ENCODE data around the gene ZNF319.

Gene ZNF319

DNA sequence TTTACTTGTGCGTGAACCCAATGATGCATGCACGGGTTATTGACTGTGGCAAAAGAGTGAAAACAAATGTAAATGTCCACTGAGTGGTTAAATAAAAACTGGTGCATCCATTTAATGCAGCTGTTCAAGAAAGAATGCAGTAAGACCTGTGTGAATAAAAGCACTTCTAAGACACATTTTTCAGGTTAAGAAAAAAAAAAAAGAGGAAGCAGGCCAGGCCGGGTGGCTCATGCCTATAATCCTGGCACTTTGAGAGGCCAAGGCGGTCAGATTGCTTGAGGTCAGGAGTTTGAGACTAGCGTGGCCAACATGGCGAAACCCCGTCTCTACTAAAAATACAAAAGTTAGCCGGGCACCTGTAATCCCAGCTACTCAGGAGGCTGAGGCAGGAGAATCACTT, 41.4 kb downstream of the ZNF319 start:
- H3K36me3 ChIP-seq (ENCODE audit: insufficient read depth, low read length), result no peaks in the 10 kb centered on the region
- no peaks in the 10 kb centered on the region for H3K9me3 ChIP-seq (ENCODE audit: control insufficient read depth, insufficient read depth, low read length)
- no peaks in the 10 kb centered on the region; the same call in 1 of the 2 replicates for H3K4me1 ChIP-seq (ENCODE audit: insufficient read depth, low read length)
- no peak overlapping the region for H3K9ac ChIP-seq (ENCODE audit: low read depth, low read length)

DNA sequence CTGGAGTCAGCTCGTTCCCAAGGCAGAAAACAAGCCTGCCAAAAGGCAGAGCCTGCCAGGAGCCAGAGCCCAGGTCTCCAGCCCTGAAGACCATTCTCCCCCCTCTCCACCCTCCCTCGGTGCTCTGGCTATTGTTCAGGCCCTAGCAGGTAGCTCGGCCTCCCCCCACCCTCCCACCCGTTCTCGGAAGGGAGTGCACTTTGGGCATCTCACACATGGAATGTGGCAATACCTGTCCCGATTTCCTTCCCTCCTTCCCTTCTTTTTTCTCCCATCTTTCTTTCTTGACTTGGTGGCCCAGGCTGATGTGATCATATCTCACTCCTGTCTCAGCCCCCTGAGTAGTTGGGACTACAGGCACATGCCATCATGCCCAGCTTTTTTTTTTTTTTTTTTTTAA, 41.9 kb downstream of the ZNF319 start:
- H3K9ac ChIP-seq (ENCODE audit: low read depth, low read length), result no peak overlapping the region
- H3K36me3 ChIP-seq (ENCODE audit: insufficient read depth, low read length), result no peaks in the 10 kb centered on the region
- H3K9me3 ChIP-seq (ENCODE audit: control insufficient read depth, insufficient read depth, low read length), result no peaks in the 10 kb centered on the region

DNA sequence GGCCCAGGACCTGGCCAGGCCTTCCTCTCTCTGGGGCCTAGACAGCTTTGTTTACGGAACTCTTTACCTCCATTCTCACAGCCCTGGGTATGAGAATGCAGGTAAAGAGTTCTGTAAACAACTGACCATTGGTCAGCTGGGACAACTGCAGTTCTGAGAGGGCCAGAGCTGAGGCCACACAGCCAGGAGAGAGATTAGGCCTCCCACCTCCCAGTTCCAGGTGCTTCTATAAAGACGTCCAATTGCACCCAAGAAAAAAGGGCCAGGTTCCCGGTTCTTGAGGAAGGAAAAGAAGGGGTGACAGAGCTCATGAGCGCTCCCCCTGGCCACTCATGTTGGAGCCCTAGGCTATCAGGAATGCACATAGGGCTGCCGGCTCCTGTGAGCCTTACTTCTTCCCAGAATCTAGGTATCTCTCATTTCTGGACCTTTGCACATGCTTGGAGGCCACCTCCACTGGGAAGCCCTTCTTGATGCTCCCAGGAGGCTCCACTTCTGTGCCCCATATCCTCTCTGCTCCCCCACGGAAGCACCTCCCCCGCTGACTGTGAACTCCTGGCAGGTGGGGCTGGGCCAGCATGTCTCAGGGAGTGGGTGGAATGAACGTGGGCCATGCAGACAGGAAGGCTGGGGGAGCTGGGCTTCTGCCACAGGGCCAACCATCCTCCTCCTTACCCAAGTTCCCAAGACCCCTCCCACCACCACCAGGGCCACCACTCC, 42.6 kb downstream of the ZNF319 start:
- Histone ChIP-seq H3K36me3 (ENCODE audit: insufficient read depth, low read length) (no peaks in the 10 kb centered on the region), H3K4me1 (ENCODE audit: insufficient read depth, low read length) (no peaks in the 10 kb centered on the region; the same call in 1 of the 2 replicates), H3K9me3 (ENCODE audit: control insufficient read depth, insufficient read depth, low read length) (no peaks in the 10 kb centered on the region), H3K9ac (ENCODE audit: low read depth, low read length) (no peak overlapping the region)

More for the DNA sequence above, 41.9 kb downstream of the ZNF319 start:
- no peaks in the 10 kb centered on the region; the same call in 1 of the 2 replicates for H3K4me1 ChIP-seq (ENCODE audit: insufficient read depth, low read length)

DNA sequence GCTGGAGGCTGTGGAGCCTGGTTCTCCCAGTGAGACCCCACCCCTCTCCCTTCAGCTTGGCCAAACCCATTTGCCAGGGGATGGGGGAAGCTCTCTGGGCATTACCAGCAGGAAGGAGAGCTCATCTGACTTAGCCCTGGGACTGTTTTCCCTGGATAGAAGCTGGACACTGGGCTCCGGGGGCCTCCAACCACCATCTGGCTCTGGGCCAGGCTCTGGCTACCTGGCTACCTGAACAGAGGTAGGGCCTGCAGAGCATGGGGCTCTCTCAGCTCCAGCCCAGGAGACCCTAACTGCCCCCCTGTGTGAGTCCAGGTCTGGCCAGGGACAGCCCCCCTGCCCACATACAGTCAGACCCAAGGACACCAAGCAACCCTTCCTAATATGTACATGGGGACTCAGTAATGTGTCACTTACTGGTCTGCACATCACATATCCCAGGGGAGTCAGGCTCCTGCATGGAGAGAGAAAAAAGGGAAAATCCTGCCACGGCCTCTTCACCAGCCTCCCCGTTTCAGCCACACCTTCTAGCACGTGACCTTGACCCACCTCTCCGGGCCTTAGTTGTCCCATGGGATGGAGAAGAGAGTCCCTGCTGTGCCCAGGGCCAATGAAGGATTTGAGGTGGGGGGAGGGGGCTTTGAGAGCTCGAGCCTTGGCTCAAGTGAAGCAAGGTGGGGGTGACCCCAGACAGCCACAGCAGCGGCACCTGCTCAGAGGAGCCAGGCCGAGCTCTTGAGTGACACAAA, 43.4 kb downstream of the ZNF319 start:
- H3K36me3 ChIP-seq (ENCODE audit: insufficient read depth, low read length), result no peaks in the 10 kb centered on the region
- no peaks in the 10 kb centered on the region for H3K9me3 ChIP-seq (ENCODE audit: control insufficient read depth, insufficient read depth, low read length)
- H3K9ac ChIP-seq (ENCODE audit: low read depth, low read length), result no peak overlapping the region
- H3K4me1 ChIP-seq (ENCODE audit: insufficient read depth, low read length), result no peaks in the 10 kb centered on the region; the same call in 1 of the 2 replicates

DNA sequence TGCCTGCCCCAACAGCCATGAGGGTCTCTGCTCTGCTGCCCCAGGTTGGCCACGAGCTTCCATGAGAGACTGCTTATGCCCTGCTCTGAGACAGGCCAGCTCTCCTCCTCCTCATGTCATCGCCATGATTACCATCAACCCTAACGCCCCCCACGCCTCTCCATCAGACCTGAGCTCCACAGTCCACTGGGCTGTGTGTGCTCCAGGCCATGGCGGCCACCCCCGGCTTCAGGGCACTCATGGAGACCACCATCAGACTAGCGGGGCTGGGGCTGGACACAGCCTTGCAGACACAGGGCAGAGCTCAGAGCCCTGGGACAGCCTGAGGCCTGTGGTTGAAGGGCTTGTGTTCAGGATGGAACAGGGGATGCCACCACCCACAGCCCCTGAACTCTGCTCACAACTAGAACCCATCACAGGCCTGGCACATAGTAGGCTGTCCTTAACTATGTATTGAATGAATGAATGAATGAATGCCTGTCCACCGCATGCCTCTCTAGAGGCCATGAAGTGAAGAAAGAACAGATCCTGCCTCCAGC, 44.1 kb downstream of the ZNF319 start:
- Histone ChIP-seq H3K36me3 (ENCODE audit: insufficient read depth, low read length) (no peaks in the 10 kb centered on the region), H3K9me3 (ENCODE audit: control insufficient read depth, insufficient read depth, low read length) (no peaks in the 10 kb centered on the region), H3K4me1 (ENCODE audit: insufficient read depth, low read length) (no peaks in the 10 kb centered on the region; the same call in 1 of the 2 replicates), H3K9ac (ENCODE audit: low read depth, low read length) (no peak overlapping the region)

DNA sequence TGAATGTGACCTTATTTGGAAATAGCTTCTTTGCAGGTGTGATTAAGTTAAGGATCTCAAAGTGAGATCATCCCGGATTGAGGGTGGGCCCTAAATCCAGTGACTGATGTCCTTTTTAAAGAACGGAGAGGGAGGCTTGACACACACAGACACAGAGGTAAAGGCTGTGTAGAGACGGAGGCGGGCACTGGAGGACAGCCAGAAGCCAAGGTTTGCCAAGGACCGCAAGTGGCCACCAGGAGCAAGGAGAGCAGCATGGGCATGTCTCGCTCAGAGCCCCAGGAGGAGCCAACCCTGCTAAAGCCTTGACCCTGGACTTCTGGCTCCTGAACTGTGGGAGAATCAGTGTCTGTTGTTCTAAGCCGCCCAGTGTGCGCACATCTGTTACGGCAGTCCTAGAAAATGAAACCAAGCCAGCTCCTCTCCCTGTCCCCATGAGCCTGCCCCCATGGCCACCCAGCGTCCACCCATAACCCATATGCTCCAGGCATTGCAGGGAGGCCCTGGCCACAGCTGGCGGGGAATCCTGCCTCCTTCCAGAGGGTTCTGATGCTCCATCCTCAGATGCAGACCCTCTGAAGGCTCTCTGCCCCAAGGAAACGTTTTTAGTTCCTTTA, 44.8 kb downstream of the ZNF319 start:
- H3K4me1 ChIP-seq (ENCODE audit: insufficient read depth, low read length), result no peaks in the 10 kb centered on the region; the same call in 1 of the 2 replicates
- H3K36me3 ChIP-seq (ENCODE audit: insufficient read depth, low read length), result no peaks in the 10 kb centered on the region
- no peaks in the 10 kb centered on the region for H3K9me3 ChIP-seq (ENCODE audit: control insufficient read depth, insufficient read depth, low read length)
- H3K9ac ChIP-seq (ENCODE audit: low read depth, low read length), result no peak overlapping the region

DNA sequence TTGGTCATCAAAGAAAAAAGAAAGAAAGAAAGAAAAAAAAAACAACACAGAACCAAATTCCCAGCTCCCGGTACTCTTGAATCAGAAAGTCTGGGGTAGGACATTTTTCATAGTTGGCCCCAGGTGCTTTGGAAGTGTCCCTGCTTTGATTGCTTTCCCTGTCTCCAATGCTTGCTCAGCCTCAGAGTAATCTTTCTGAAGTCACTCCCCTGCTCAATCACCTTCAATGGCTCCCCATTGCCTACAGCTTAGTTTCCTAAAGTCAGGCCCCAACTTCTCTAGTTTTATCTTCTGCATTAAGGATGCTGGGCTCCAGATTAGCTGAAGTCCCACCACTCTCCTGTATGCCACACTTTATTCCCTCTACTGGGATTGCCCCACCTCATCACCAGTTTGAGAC, 46.6 kb downstream of the ZNF319 start:
- Histone ChIP-seq H3K9ac (ENCODE audit: low read depth, low read length) (no peak overlapping the region), H3K36me3 (ENCODE audit: insufficient read depth, low read length) (no peaks in the 10 kb centered on the region), H3K4me1 (ENCODE audit: insufficient read depth, low read length) (no peaks in the 10 kb centered on the region; the same call in 1 of the 2 replicates), H3K9me3 (ENCODE audit: control insufficient read depth, insufficient read depth, low read length) (no peaks in the 10 kb centered on the region)

DNA sequence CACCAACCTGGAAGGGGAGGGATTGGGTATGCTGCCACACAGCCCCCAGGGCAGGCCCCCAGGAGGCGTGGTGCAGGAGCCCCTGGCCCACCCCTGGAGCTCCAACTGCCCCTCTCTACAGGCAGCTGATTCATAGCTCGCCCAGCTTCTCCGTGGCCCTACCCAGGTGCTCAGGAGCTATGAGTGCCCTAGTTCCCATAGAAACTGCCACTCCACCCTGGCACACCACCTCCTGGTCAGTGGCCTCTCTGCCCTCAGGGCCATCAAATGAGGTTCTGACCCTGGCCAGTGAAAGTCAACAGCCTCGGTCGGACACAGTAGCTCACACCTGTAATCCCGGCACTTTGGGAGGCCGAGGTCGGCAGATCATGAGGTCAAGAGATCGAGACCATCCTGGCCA, 47.6 kb downstream of the ZNF319 start:
- no peak overlapping the region for H3K9ac ChIP-seq (ENCODE audit: low read depth, low read length)
- no peaks in the 10 kb centered on the region for H3K9me3 ChIP-seq (ENCODE audit: control insufficient read depth, insufficient read depth, low read length)
- H3K4me1 ChIP-seq (ENCODE audit: insufficient read depth, low read length), result no peaks in the 10 kb centered on the region; the same call in 1 of the 2 replicates
- H3K36me3 ChIP-seq (ENCODE audit: insufficient read depth, low read length), result no peaks in the 10 kb centered on the region

DNA sequence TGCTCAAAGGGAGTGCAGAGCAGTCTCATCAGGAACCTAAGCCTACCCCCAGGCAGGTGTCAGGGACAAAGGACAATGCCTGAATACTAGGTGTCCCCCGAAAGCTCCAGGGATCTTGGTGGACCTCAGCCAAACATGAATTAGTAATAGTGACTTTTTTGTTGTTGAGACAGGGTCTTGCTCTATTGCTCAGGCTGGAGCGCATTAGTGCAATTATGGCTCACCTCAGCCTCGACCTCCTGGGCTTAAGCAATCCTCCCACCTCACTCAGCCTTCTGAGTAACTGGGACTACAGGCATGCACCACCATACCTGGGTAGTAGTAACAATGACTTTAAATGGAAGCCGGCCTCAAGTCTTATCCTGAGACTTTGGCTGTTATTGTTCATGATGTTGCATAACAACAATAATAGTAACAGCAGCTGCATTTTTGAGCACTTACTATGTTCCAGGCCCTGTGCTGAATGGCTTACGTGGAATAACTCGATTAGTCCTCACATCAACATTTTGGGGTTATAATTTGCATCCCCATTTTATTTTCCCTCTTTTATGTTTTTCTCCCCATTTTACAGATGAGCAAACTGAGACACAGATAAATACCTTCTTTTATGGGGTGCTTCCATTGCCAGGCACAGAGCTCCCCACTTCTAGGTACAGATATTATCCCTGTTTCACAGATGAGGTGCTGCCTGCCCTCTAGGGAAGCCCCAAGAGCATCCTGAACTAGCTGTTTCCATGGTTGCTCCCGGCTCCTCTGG, 49.1 kb downstream of the ZNF319 start:
- Histone ChIP-seq H3K9ac (ENCODE audit: low read depth, low read length) (no peak overlapping the region), H3K4me1 (ENCODE audit: insufficient read depth, low read length) (no peaks in the 10 kb centered on the region), H3K36me3 (ENCODE audit: insufficient read depth, low read length) (no peaks in the 10 kb centered on the region), H3K9me3 (ENCODE audit: control insufficient read depth, insufficient read depth, low read length) (no peaks in the 10 kb centered on the region)

DNA sequence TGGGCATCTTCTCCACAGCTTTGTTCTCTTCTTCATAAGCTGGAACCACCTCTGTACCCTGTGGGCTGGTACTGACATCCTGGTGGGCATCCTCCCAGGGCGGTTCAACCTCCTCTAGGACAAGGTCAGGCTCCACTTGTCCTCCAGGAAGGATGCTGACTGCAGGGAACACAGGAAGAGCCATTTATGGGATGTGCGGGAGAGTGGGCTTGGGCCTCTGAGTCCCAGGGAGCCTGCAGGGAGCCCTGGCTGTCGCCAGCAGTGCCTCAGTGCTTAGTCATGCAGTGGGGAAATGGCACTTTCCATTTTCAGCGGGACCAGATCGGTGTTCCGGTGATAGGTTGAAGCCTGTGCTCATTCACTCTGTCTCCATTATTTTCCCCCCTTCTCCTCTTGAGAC, 50.1 kb downstream of the ZNF319 start:
- H3K9ac ChIP-seq (ENCODE audit: low read depth, low read length), result no peak overlapping the region
- H3K4me1 ChIP-seq (ENCODE audit: insufficient read depth, low read length), result no peaks in the 10 kb centered on the region

DNA sequence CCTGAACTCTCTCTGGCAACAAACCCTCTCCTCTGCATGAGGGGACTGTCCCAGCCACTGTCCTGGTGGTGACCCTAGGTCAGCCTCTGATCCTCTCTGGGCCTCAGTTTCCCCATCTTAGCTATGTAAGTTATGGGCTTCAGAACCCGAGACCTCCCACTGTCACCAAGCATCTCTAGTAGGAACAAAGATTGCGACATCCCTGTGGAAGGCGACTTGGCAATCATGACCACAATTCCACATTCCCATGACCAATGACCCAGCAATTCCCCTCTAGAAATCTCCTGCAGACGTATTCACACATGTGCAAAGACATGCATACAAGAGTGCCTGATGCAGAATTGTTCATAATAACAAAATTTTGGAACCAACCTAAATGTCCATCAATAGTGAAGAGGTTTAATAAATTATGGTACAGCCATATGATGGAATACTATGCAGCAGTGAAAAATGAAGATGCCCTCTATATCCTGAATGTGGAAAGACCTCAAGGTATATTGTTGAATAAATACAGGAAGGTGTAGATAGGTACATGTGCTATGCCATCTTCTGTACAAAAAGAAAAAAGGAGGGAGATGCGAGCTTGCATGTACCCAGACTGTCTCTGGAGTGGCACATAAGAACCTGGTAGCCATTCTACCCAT, 50.8 kb downstream of the ZNF319 start:
- no peaks in the 10 kb centered on the region for H3K4me1 ChIP-seq (ENCODE audit: insufficient read depth, low read length)
- no peaks in the 10 kb centered on the region for H3K36me3 ChIP-seq (ENCODE audit: insufficient read depth, low read length)
- no peak overlapping the region for H3K9ac ChIP-seq (ENCODE audit: low read depth, low read length)
- no peaks in the 10 kb centered on the region for H3K9me3 ChIP-seq (ENCODE audit: control insufficient read depth, insufficient read depth, low read length)

More for the DNA sequence above, 50.1 kb downstream of the ZNF319 start:
- Histone ChIP-seq H3K9me3 (ENCODE audit: control insufficient read depth, insufficient read depth, low read length) (no peaks in the 10 kb centered on the region), H3K36me3 (ENCODE audit: insufficient read depth, low read length) (no peaks in the 10 kb centered on the region)

DNA sequence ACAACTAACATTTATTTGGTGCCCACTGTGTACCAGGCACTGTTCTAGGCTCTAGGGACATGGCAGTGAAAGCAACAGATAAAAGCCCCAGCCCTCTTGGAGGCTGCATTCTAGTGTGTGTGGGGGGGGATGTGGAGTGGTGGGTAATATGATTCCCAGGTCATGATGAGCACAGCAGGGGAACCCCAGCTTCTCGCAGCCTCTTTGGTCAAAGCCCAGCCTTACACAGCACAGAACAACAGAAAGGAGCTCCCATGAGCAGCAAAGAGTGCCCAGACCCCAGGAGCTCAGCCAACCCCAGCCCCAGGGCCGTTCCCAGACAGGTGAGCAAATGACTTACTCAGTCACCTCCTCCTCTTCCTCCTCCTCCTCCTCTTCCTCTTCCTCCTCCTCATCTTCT, 51.5 kb downstream of the ZNF319 start:
- Histone ChIP-seq H3K36me3 (ENCODE audit: insufficient read depth, low read length) (no peaks in the 10 kb centered on the region), H3K9ac (ENCODE audit: low read depth, low read length) (no peak overlapping the region), H3K4me1 (ENCODE audit: insufficient read depth, low read length) (no peaks in the 10 kb centered on the region), H3K9me3 (ENCODE audit: control insufficient read depth, insufficient read depth, low read length) (no peaks in the 10 kb centered on the region)

DNA sequence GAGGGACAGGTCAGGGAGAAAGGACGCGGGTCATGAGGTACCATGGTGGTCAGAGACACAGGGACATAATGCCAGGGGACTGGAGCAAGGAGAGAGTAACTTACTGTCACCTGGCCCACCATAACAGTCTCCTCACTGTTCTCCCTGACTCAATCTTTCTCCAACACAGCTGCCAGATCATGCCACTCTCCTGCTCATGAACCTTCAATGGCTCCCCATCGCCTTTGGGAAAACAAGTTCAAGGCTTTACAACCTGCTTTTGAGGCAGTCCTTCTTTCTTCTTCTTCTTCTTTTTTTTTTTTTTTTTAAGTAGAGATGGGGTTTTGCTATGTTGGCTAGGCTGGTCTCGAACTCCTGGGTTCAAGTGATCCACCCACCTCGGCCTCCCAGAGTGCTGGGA, 52.4 kb downstream of the ZNF319 start:
- H3K36me3 ChIP-seq (ENCODE audit: insufficient read depth, low read length), result no peaks in the 10 kb centered on the region
- H3K9me3 ChIP-seq (ENCODE audit: control insufficient read depth, insufficient read depth, low read length), result no peaks in the 10 kb centered on the region
- H3K9ac ChIP-seq (ENCODE audit: low read depth, low read length), result no peak overlapping the region
- no peaks in the 10 kb centered on the region for H3K4me1 ChIP-seq (ENCODE audit: insufficient read depth, low read length)

All from ES-I3 (cell line).